H4 (cell line): ENCODE measurements around the gene RAB28. TPM values are rescaled to one million over a fixed set of nuclear protein-coding genes. Genes with fewer than 3 reads are reported as not detected.

Source experiments
- DNase-seq: peaks from one replicate; pipeline ENCODE4 v3.0.0-alpha.2; 2015; ENCODE audit warnings: low spot score
- total RNA-seq: library from RNA; depleted of rRNA; stranded (reverse); fragments of >200 nt; shearing (Covaris generic); gene quantifications from 2 replicates; pipeline ENCODE4 v1.2.3, GENCODE V29; 2014; rRNA removed

RAB28 gene
- total RNA-seq, 1 experiment from 2014 or later: 42.2 TPM

DNA sequence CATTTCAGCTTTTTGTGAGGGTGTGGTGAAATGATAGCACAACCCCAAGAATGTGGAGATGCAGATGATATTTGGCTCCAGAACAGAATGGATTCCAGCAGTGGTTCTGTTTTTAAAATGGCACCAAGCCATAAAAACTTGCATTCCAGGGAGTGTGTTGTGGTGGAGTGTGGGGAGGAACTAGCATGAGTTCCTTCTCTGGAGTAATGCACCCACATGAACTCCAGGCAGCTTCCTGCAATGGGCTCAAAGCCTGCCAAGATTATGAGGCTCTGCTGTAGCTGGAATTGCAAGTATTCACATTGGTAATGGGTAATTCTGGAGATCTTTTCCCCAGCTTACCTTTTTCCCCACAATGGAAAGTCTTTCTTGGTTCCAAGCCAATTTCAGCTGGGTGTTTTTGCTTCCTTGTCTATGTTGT lies 161.4 kb downstream of the RAB28 start:
- peak; percentile 10 for DNase-seq

Other genes starting within 250 kb of the RAB28 start
- 0.04 and 0.66 TPM in 2 replicates for gene NKX3-2, start 60.2 kb upstream of the RAB28 start, total RNA-seq
- 9.2 and 14.3 TPM in 2 replicates for gene BOD1L1, start 143.4 kb upstream of the RAB28 start, total RNA-seq